HL-60 (cell line): Measurements from ENCODE around the gene HUNK.

ENCODE experiments used
- POLR2AphosphoS5 ChIP-seq: IDR thresholded peaks from 2 replicates; pipeline ENCODE4 v1.6.1; 2012; ENCODE audit warnings: low read depth
- TF ChIP-seq, protein P1 (sequence below): IDR thresholded peaks from one replicate; pipeline ENCODE4 v1.5.1; 2011; ENCODE audit warnings: low read length, control low read depth, inconsistent platforms; ENCODE audit not compliant: insufficient read depth
- TF ChIP-seq, protein P2 (sequence below): IDR thresholded peaks from 2 replicates; pipeline ENCODE4 v1.6.1; 2012; ENCODE audit warnings: low read depth; ENCODE audit not compliant: insufficient replicate concordance

- TF ChIP-seq, protein P1, sequence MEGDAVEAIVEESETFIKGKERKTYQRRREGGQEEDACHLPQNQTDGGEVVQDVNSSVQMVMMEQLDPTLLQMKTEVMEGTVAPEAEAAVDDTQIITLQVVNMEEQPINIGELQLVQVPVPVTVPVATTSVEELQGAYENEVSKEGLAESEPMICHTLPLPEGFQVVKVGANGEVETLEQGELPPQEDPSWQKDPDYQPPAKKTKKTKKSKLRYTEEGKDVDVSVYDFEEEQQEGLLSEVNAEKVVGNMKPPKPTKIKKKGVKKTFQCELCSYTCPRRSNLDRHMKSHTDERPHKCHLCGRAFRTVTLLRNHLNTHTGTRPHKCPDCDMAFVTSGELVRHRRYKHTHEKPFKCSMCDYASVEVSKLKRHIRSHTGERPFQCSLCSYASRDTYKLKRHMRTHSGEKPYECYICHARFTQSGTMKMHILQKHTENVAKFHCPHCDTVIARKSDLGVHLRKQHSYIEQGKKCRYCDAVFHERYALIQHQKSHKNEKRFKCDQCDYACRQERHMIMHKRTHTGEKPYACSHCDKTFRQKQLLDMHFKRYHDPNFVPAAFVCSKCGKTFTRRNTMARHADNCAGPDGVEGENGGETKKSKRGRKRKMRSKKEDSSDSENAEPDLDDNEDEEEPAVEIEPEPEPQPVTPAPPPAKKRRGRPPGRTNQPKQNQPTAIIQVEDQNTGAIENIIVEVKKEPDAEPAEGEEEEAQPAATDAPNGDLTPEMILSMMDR, result no peak
- TF ChIP-seq, protein P2, sequence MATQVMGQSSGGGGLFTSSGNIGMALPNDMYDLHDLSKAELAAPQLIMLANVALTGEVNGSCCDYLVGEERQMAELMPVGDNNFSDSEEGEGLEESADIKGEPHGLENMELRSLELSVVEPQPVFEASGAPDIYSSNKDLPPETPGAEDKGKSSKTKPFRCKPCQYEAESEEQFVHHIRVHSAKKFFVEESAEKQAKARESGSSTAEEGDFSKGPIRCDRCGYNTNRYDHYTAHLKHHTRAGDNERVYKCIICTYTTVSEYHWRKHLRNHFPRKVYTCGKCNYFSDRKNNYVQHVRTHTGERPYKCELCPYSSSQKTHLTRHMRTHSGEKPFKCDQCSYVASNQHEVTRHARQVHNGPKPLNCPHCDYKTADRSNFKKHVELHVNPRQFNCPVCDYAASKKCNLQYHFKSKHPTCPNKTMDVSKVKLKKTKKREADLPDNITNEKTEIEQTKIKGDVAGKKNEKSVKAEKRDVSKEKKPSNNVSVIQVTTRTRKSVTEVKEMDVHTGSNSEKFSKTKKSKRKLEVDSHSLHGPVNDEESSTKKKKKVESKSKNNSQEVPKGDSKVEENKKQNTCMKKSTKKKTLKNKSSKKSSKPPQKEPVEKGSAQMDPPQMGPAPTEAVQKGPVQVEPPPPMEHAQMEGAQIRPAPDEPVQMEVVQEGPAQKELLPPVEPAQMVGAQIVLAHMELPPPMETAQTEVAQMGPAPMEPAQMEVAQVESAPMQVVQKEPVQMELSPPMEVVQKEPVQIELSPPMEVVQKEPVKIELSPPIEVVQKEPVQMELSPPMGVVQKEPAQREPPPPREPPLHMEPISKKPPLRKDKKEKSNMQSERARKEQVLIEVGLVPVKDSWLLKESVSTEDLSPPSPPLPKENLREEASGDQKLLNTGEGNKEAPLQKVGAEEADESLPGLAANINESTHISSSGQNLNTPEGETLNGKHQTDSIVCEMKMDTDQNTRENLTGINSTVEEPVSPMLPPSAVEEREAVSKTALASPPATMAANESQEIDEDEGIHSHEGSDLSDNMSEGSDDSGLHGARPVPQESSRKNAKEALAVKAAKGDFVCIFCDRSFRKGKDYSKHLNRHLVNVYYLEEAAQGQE, result no peak
- TF ChIP-seq POLR2AphosphoS5, result no peak
Observed at GRCh38 chr21:31908106-31909031, 35.5 kb downstream of the HUNK start.
